Thoracic aorta (tissue), 2 donors: ENCODE data around the gene TRIP10. TPM values are rescaled to one million over a fixed set of nuclear protein-coding genes. Genes with fewer than 3 reads are reported as not detected.

Experiments
- ATAC-seq: fragments of 150-250 bp; one replicate; pipeline ENCODE4 v1.8.0; 2017; ENCODE audit warnings: low read depth; ENCODE audit not compliant: insufficient number of reproducible peaks, low FRiP score
- DNase-seq: peaks from one replicate; pipeline ENCODE4 v3.0.0-alpha.2; 2020; ENCODE audit warnings: low spot score
- H3K27ac ChIP-seq, 2 donors: fragments of 200-600 bp; sonication (generic); 1 replicate in 1 of 2; 2 replicates in 1 of 2; pipeline ENCODE4 v1.5.1; 2016; ENCODE audit warnings: mild to moderate bottlenecking in 2 of 2, moderate library complexity in 2 of 2
- H3K27me3 ChIP-seq: fragments of 200-600 bp; sonication (generic); replicated peaks from 2 replicates; pipeline ENCODE4 v1.6.0; 2016; ENCODE audit warnings: mild to moderate bottlenecking; ENCODE audit not compliant: insufficient read depth
- H3K36me3 ChIP-seq: fragments of 200-600 bp; sonication (generic); one replicate; pipeline ENCODE4 v1.5.1; 2016
- H3K4me1 ChIP-seq, 2 donors: fragments of 200-600 bp; sonication (generic); 1 replicate in 1 of 2; 2 replicates in 1 of 2; pipeline versions ENCODE4 v1.5.1 to v1.6.0; 2016; ENCODE audit warnings: low read depth in 2 of 2, mild to moderate bottlenecking in 1 of 2; ENCODE audit not compliant: control insufficient read depth in 1 of 2
- H3K4me3 ChIP-seq: fragments of 200-600 bp; sonication (generic); 2 replicates; pipeline ENCODE4 v1.5.1; 2016; ENCODE audit warnings: mild to moderate bottlenecking
- H3K9me3 ChIP-seq: fragments of 200-600 bp; sonication (generic); 2 replicates; pipeline ENCODE4 v1.5.1; 2016
- total RNA-seq, 2 donors: library from RNA; depleted of rRNA; stranded (reverse); fragments of >200 nt; gene quantifications; one replicate each; pipeline versions ENCODE4 v1.1.0 to v1.2.3, GENCODE V29; 2016
- TF ChIP-seq, protein P1 (sequence below): fragments of 200-600 bp; sonication (generic); IDR thresholded peaks from one replicate; pipeline ENCODE4 v1.5.1; 2019; ENCODE audit warnings: antibody characterized with exemption

The TRIP10 gene
- total RNA-seq, 2 donors from 2014 or later, result 98.2 to 105 TPM

- no peaks in the 10 kb centered on the region for H3K27me3 ChIP-seq
- TF ChIP-seq, protein P1, sequence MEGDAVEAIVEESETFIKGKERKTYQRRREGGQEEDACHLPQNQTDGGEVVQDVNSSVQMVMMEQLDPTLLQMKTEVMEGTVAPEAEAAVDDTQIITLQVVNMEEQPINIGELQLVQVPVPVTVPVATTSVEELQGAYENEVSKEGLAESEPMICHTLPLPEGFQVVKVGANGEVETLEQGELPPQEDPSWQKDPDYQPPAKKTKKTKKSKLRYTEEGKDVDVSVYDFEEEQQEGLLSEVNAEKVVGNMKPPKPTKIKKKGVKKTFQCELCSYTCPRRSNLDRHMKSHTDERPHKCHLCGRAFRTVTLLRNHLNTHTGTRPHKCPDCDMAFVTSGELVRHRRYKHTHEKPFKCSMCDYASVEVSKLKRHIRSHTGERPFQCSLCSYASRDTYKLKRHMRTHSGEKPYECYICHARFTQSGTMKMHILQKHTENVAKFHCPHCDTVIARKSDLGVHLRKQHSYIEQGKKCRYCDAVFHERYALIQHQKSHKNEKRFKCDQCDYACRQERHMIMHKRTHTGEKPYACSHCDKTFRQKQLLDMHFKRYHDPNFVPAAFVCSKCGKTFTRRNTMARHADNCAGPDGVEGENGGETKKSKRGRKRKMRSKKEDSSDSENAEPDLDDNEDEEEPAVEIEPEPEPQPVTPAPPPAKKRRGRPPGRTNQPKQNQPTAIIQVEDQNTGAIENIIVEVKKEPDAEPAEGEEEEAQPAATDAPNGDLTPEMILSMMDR, result no peak
- no peaks in the 10 kb centered on the region for H3K9me3 ChIP-seq
- no peaks in the 10 kb centered on the region for H3K4me1 ChIP-seq
- no peak for ATAC-seq
- H3K4me3 ChIP-seq, result no peak overlapping the region
- no peak overlapping the region for H3K27ac ChIP-seq
- no peaks in the 10 kb centered on the region for H3K36me3 ChIP-seq
- no peak for DNase-seq
These were observed 45.8 kb upstream of the TRIP10 start for GRCh38 chr19:6693681-6694080.

- Histone ChIP-seq H3K4me3 (no peak overlapping the region), H3K36me3 (no peaks in the 10 kb centered on the region), H3K27me3 (no peaks in the 10 kb centered on the region), H3K4me1 (no peaks in the 10 kb centered on the region), H3K27ac (no peak overlapping the region), H3K9me3 (no peaks in the 10 kb centered on the region)
- DNase-seq (no peak), ATAC-seq (no peak)
- TF ChIP-seq, protein P1, result no peak
These were observed 45.2 kb upstream of the TRIP10 start for GRCh38 chr19:6694147-6694815.

- Histone ChIP-seq H3K27me3 (no peaks in the 10 kb centered on the region), H3K4me3 (no peak overlapping the region), H3K9me3 (no peaks in the 10 kb centered on the region), H3K36me3 (no peaks in the 10 kb centered on the region), H3K27ac (no peak overlapping the region), H3K4me1 (no peaks in the 10 kb centered on the region)
- DNase-seq, result no peak
- ATAC-seq, result no peak
- TF ChIP-seq, protein P1, result no peak
These were observed 43.1 kb upstream of the TRIP10 start for GRCh38 chr19:6696239-6696820.

DNA sequence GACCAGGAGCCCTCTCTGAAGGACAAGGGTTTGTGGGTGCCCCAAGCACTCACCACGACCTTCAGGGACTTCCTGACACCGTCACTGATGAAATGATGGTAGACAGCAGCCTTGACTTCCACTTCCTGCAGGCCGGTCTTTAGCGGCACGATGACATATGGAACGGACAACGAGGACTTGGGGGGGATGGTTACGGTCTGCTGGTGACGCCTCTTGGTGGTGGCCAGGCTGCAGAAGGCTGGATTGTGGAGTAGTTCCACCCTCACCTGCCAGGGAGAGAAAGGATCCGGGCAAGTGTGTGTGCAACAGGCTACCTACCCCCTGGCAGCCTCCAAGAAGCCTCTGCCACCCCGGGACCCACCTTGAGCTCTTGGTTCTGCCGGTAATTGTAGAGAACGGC, 42.2 kb upstream of the TRIP10 start:
- DNase-seq, result no peak
- no peak for ATAC-seq
- no peaks in the 10 kb centered on the region for H3K27me3 ChIP-seq

GRCh38 chr19:6699935-6700334, 39.5 kb upstream of the TRIP10 start:
- H3K27ac ChIP-seq, result no peak overlapping the region
- no peak overlapping the region for H3K4me3 ChIP-seq
- H3K9me3 ChIP-seq, result no peaks in the 10 kb centered on the region
- no peak for DNase-seq
- no peaks in the 10 kb centered on the region for H3K27me3 ChIP-seq
- TF ChIP-seq, protein P1, result no peak
- no peaks in the 10 kb centered on the region for H3K36me3 ChIP-seq
- H3K4me1 ChIP-seq, result no peaks in the 10 kb centered on the region
- ATAC-seq, result no peak

More for the DNA sequence above, 42.2 kb upstream of the TRIP10 start:
- H3K9me3 ChIP-seq, result no peaks in the 10 kb centered on the region
- TF ChIP-seq, protein P1, result no peak
- H3K36me3 ChIP-seq, result no peaks in the 10 kb centered on the region
- H3K27ac ChIP-seq, result no peak overlapping the region
- no peak overlapping the region for H3K4me3 ChIP-seq
- no peaks in the 10 kb centered on the region for H3K4me1 ChIP-seq
